ENCODE measurements around the gene TMX4. TPM values are rescaled to one million over a fixed set of nuclear protein-coding genes. Genes with fewer than 3 reads are reported as not detected.

The TMX4 gene
- total RNA-seq, 1 experiment from 2014 or later: 21.2 TPM

- H3K36me3 Mint-ChIP-seq (ENCODE audit: insufficient read depth, unreplicated experiment): no peaks in the 10 kb centered on the region
- DNase-seq: no peak
- H3K27ac Mint-ChIP-seq (ENCODE audit: unreplicated experiment): no peak overlapping the region
- H3K4me3 Mint-ChIP-seq (ENCODE audit: low read depth, unreplicated experiment): no peak overlapping the region
- CTCF ChIA-PET: no interaction called here
- no peaks in the 10 kb centered on the region for H3K27me3 Mint-ChIP-seq (ENCODE audit: unreplicated experiment)
- no peak for TF ChIP-seq CTCF (IDR thresholded peaks at IDR 0.05; ENCODE audit: unreplicated experiment)
- intact Hi-C loops (cut with micrococcal nuclease; ENCODE audit: unreplicated experiment): no loop called here
- no peaks in the 10 kb centered on the region for H3K4me1 Mint-ChIP-seq (ENCODE audit: low read depth, unreplicated experiment)
- no TSS peak for BruUV-seq (replicated peaks)
- H3K9me3 Mint-ChIP-seq (ENCODE audit: low read depth, unreplicated experiment): no peaks in the 10 kb centered on the region
Observed at GRCh38 chr20:7930343-7930742, 89.2 kb downstream of the TMX4 start.

Other genes starting within 250 kb of the TMX4 start
- gene HAO1, start 79.3 kb downstream of the TMX4 start, total RNA-seq (2022): not detected in 2 replicates
- gene PLCB1, start 112.5 kb upstream of the TMX4 start, total RNA-seq (2022): 6.0 and 7.6 TPM in 2 replicates

All from Calu3 (cell line).